ENCODE data around the gene UFD1.

UFD1 gene

DNA sequence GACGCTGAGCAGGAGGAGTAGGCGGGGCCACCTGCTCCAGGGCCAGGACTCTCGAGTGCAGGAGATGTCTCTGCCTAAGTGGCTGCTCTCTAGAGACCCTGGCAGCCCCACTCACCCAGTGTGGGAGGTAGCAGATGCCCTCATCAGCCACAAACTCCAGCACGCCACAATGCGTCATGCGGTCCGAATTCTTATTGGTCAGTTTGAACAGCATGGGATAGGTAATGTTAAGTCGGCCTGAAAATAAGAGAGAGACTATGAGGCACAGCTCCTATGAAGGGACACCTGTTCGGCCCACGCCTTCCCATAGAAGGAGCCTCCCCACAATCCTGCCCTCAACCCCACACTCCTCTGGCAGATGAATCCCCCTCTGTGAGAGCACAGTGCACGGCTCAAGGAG, 7.4 kb downstream of the UFD1 start:
- TF ChIP-seq, protein P1, sequence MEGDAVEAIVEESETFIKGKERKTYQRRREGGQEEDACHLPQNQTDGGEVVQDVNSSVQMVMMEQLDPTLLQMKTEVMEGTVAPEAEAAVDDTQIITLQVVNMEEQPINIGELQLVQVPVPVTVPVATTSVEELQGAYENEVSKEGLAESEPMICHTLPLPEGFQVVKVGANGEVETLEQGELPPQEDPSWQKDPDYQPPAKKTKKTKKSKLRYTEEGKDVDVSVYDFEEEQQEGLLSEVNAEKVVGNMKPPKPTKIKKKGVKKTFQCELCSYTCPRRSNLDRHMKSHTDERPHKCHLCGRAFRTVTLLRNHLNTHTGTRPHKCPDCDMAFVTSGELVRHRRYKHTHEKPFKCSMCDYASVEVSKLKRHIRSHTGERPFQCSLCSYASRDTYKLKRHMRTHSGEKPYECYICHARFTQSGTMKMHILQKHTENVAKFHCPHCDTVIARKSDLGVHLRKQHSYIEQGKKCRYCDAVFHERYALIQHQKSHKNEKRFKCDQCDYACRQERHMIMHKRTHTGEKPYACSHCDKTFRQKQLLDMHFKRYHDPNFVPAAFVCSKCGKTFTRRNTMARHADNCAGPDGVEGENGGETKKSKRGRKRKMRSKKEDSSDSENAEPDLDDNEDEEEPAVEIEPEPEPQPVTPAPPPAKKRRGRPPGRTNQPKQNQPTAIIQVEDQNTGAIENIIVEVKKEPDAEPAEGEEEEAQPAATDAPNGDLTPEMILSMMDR (conservative IDR thresholded peaks at IDR 0.05; ENCODE audit: low read depth, low read length) = no peak
- no peak overlapping the region for H3K4me3 ChIP-seq (ENCODE audit: low read depth, low read length)
- DNase-seq (ENCODE audit: low read depth) = no peak

DNA sequence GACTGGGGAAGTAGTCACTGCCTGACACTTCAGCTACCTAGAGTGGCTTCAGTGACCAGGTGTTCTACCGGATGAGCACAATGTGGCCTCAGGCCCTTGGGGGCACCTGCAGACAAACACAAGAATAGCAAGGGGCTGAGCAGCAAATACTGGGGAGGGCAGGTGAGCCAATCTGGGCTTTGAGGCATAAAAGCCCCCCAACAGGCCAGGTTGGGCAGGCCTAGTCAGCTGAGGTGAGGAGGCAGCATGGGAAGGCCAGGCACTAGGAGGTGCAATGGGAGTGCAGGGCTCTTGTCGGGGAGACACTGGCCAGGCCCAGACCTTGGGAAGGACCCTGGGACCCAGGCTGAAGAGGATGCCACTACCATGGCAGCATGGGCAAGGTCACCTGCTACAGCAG, 9.0 kb downstream of the UFD1 start:
- TF ChIP-seq, protein P1 (conservative IDR thresholded peaks at IDR 0.05; ENCODE audit: low read depth, low read length) = no peak
- no peak for DNase-seq (ENCODE audit: low read depth)

DNA sequence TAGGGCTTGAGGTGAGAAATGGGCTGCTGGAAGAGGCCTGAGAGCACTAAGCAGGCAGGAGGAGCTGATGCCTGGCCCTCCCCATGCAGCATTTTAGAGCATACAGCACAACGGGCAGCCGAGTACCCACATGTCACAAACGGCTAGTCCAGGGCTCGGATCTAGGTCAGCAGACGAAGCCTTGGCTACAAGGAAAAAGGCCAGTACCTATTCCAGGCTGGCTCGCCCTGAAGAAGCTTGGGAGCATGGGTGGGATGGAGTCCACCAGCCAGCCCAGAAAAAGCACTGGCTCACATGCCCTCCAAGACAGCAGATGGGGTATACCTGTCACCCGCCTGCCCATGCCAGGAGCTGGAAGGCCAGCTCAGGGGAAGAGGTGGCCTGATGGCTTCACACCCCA, 9.6 kb downstream of the UFD1 start:
- no peak overlapping the region for H3K4me3 ChIP-seq (ENCODE audit: low read depth, low read length)
- TF ChIP-seq, protein P1 (conservative IDR thresholded peaks at IDR 0.05; ENCODE audit: low read depth, low read length) = no peak

More for the DNA sequence above, 9.0 kb downstream of the UFD1 start:
- H3K4me3 ChIP-seq (ENCODE audit: low read depth, low read length) = no peak overlapping the region

DNA sequence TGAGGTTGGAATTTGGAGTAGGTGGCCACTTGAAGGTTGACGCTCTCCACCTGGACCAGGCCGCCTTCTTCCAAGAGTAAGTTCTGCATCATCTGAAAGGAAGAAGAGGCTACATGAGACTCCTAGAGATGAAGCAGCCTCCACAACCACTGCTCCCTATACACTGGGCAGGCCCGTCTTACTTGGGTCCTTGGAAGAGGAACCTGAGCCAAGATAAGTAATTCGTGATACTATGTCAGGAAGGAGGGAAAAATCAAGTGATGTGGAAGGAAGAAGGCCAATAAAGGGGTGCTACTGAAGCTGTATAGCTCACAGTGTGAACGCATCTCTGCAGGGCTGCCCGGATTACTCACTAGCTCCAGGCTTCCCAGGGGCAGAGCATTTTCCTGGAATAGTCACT, 11.1 kb downstream of the UFD1 start:
- DNase-seq (ENCODE audit: low read depth) = no peak
- TF ChIP-seq, protein P1 (conservative IDR thresholded peaks at IDR 0.05; ENCODE audit: low read depth, low read length) = no peak
- H3K4me3 ChIP-seq (ENCODE audit: low read depth, low read length) = no peak overlapping the region

More for the DNA sequence above, 9.6 kb downstream of the UFD1 start:
- DNase-seq (ENCODE audit: low read depth) = no peak

DNA sequence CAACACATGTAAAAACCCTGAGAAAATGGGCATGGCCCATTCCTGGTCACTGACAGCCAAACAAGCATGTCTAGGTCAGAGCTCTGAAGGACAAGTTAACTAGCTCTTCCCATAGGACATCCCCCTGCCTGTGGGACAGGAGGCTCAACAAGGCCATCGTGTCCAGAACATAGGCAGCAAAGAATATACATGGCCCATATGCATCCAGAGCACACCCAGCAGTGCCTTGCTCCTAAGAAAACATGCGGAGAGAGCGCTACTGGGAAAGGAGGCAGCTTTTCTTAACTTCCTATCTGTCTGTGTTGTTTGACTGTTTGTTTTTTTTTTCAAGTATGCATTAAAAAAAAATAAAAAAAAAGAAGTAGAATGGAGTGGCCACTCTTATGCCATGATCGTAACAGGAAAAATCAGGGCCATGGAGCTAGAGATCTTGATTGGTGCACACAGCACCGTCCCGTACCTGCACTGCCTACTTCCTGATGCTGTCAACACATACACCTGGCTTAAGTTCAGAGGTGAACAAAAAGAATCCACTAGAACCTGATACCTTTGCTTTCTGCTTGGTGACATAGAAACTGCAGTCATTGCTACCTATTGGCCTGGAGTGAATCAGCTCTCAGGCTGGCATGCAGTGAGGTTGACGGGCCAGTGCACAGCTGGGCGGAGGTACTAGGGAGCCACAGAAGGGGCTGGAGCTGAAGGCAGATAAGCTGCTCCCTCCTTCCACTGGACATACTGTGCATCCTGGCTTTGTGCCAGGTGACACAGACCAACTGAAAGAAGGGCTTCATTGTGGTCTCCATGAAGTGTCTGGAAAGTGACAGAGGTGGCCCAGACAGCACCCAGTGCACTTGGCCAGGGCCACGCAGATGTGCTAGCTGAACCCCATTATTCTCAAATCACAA, 11.9 kb downstream of the UFD1 start:
- TF ChIP-seq, protein P1 (conservative IDR thresholded peaks at IDR 0.05; ENCODE audit: low read depth, low read length) = no peak
- DNase-seq (ENCODE audit: low read depth) = no peak
- no peak overlapping the region for H3K4me3 ChIP-seq (ENCODE audit: low read depth, low read length)

DNA sequence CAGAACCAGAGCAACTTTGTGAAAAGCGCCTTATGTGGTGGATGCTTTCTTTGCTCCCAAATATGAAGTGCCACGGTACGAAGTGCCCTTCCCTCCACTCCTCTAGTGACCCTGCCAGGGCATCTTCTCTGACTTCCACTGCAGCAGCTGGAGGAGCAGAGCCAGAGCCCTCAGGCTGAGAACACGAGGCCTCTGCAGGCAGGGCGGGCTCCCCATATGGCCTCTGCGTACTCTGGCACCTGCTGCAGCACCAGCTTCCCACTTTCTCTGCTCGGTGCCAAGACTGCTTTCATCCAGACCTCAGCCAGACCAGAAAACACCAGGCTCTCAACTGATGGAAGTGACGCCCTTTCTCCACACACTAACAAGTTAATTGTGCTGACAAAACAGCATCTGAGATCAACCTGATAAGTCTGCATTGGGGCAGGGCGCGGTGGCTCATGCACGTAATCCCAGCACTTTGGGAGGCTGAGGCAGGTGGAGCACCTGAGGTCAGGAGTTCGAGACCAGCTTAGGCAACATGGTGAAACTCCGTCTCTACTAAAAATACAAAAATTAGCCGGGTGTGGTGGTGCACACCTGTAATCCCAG, 12.8 kb downstream of the UFD1 start:
- TF ChIP-seq, protein P1 (conservative IDR thresholded peaks at IDR 0.05; ENCODE audit: low read depth, low read length) = no peak
- H3K4me3 ChIP-seq (ENCODE audit: low read depth, low read length) = no peak overlapping the region
- DNase-seq (ENCODE audit: low read depth) = no peak

All from choroid plexus epithelial cell (primary cell).